Liver (tissue), 9 donors: ENCODE results near the gene SMG6. TPM values are rescaled to one million over a fixed set of nuclear protein-coding genes. Genes with fewer than 3 reads are reported as not detected.

ENCODE experiments used
- DNase-seq: peaks from one replicate; pipeline ENCODE4 v3.0.0-alpha.2; 2017; ENCODE audit warnings: low spot score
- H3K27ac ChIP-seq, 2 donors: one replicate each; pipeline ENCODE4 v1.7.0; 2013; ENCODE audit warnings: inconsistent platforms in 2 of 2, low read length in 2 of 2, control low read depth in 1 of 2, low read depth in 1 of 2, mild to moderate bottlenecking in 1 of 2
- H3K27me3 ChIP-seq, 4 donors: one replicate each; pipeline versions ENCODE4 v1.6.1 to v1.7.0; 2013; ENCODE audit warnings: low read length in 3 of 4, inconsistent platforms in 1 of 4, mild to moderate bottlenecking in 1 of 4, moderate library complexity in 1 of 4; ENCODE audit not compliant: control insufficient read depth in 4 of 4, insufficient read depth in 4 of 4
- H3K36me3 ChIP-seq, 4 donors: one replicate each; pipeline versions ENCODE4 v1.6.1 to v1.7.0; 2013; ENCODE audit warnings: low read length in 3 of 4, mild to moderate bottlenecking in 3 of 4, low read depth in 1 of 4, moderate library complexity in 1 of 4; ENCODE audit not compliant: control insufficient read depth in 4 of 4, insufficient read depth in 3 of 4
- H3K4me1 ChIP-seq, 4 donors: one replicate each; pipeline versions ENCODE4 v1.6.1 to v1.7.0; 2013; ENCODE audit warnings: low read length in 3 of 4, mild to moderate bottlenecking in 3 of 4, moderate library complexity in 1 of 4; ENCODE audit not compliant: control insufficient read depth in 4 of 4, insufficient read depth in 4 of 4
- H3K4me3 ChIP-seq, 3 donors: one replicate each; pipeline versions ENCODE4 v1.6.1 to v1.7.0; 2013; ENCODE audit warnings: low read length in 3 of 3, control low read depth in 1 of 3, low read depth in 1 of 3, mild to moderate bottlenecking in 1 of 3
- H3K9ac ChIP-seq, 2 donors: one replicate each; pipeline ENCODE4 v1.7.0; 2013; ENCODE audit warnings: low read length in 2 of 2, mild to moderate bottlenecking in 2 of 2, moderate library complexity in 2 of 2, control low read depth in 1 of 2, low read depth in 1 of 2
- H3K9me3 ChIP-seq, 4 donors: one replicate each; pipeline versions ENCODE4 v1.6.1 to v1.7.0; 2013; ENCODE audit warnings: low read length in 3 of 4; ENCODE audit not compliant: control insufficient read depth in 4 of 4
- EGR1 ChIP-seq, 2 donors: IDR thresholded peaks; 2 replicates each; pipeline ENCODE4 v1.6.1; 2016 to 2018; ENCODE audit warnings: antibody characterized with exemption in 2 of 2, low read depth in 2 of 2
- FOXA1 ChIP-seq: IDR thresholded peaks from 2 replicates; pipeline ENCODE4 v1.6.1; 2016; ENCODE audit warnings: antibody characterized with exemption
- FOXA2 ChIP-seq: IDR thresholded peaks from 2 replicates; pipeline ENCODE4 v1.6.1; 2016; ENCODE audit warnings: antibody characterized with exemption
- GABPA ChIP-seq, 2 donors: IDR thresholded peaks in 1 of 2; conservative IDR thresholded peaks in 1 of 2; 2 replicates each; pipeline ENCODE4 v1.6.1; 2016; ENCODE audit warnings: antibody characterized with exemption in 2 of 2, mild to moderate bottlenecking in 1 of 2, moderate library complexity in 1 of 2
- HNF4A ChIP-seq, 2 donors: conservative IDR thresholded peaks; 2 replicates each; pipeline ENCODE4 v1.6.1; 2016; ENCODE audit warnings: antibody characterized with exemption in 2 of 2, mild to moderate bottlenecking in 2 of 2
- HNF4G ChIP-seq: IDR thresholded peaks from 2 replicates; pipeline ENCODE4 v1.6.1; 2016; ENCODE audit warnings: antibody characterized with exemption
- JUND ChIP-seq, 2 donors: IDR thresholded peaks; 2 replicates each; pipeline ENCODE4 v1.6.1; 2016; ENCODE audit warnings: antibody characterized with exemption in 2 of 2
- NR2F2 ChIP-seq: IDR thresholded peaks from 2 replicates; pipeline ENCODE4 v1.6.1; 2016; ENCODE audit warnings: antibody characterized with exemption
- RAD21 ChIP-seq, 2 donors: IDR thresholded peaks; 2 replicates each; pipeline ENCODE4 v1.6.1; 2016; ENCODE audit warnings: antibody characterized with exemption in 2 of 2, mild to moderate bottlenecking in 2 of 2
- SP1 ChIP-seq: IDR thresholded peaks from 2 replicates; pipeline ENCODE4 v1.6.1; 2018; ENCODE audit warnings: antibody characterized with exemption, mild to moderate bottlenecking
- TAF1 ChIP-seq: conservative IDR thresholded peaks from 2 replicates; pipeline ENCODE4 v1.6.1; 2016; ENCODE audit warnings: antibody characterized with exemption, mild to moderate bottlenecking
- YY1 ChIP-seq: IDR thresholded peaks from 2 replicates; pipeline ENCODE4 v1.6.1; 2016; ENCODE audit warnings: antibody characterized with exemption, mild to moderate bottlenecking
- WGBS: extraction: QIAGEN DNeasy Blood & Tissue Kit; methylation state at CpG from one replicate; pipeline ENCODE4 v1.1.7; 2013; 5-methylcytosine and 5-hydroxymethylcytosine counted together
- polyA plus RNA-seq, 2 donors: library from polyadenylated mRNA; stranded (reverse) in 1 of 2; unstranded in 1 of 2; fragments of 200-250 nt in 1 of 2; fragments of >200 nt in 1 of 2; fragmentation: Nextera tagmentation in 1 of 2; extraction: Ambion mirVana in 1 of 2; gene quantifications; one replicate each; pipeline versions ENCODE4 v1.2.1 to v1.2.3, GENCODE V29; 2013 to 2015
- total RNA-seq, 2 donors: library from RNA; depleted of rRNA; stranded (reverse); fragments of >200 nt; gene quantifications; one replicate each; pipeline ENCODE4 v1.2.3, GENCODE V29; 2014
- TF ChIP-seq, protein P1 (sequence below): IDR thresholded peaks from 2 replicates; pipeline ENCODE4 v1.6.1; 2016; ENCODE audit warnings: antibody characterized with exemption
- TF ChIP-seq, protein P2 (sequence below): IDR thresholded peaks from 2 replicates; pipeline ENCODE4 v1.6.1; 2016; ENCODE audit warnings: antibody characterized with exemption
- donor health status: healthy.
- donor health status: healthy.
- donor health status: healthy.
- donor health status: healthy.
- donor health status: healthy.

The SMG6 gene
- total and polyA plus RNA-seq, 4 donors, result 4.9 to 12.0 (median 8.2) TPM

DNA sequence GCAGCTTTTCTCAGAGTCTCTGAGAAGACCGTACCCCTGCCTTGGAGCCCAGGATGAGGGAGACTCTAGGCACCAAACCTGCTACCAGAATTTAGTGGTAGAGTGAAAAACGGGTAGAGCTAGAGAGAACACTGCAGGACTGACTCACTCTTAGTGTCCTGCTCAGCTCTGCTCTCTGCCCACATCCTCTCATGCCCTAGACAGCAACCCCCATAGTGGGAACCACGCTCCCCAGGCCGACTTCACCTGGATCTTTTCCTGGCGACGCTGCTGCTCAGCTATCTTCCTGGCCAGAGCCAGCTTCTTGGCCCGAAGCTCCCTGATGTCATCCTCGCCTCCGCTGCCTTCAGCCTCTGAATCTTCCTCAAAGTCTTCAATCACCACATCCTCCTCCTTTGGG lies 222.0 kb downstream of the SMG6 start:
- H3K9ac ChIP-seq, result no peak overlapping the region
- no peak overlapping the region for H3K27ac ChIP-seq
- no peaks in the 10 kb centered on the region for H3K27me3 ChIP-seq
- no peak for DNase-seq
- 87% methylated on average over 9 of the region's 9 CpGs for WGBS
- peaks cover 0 to 11% (median 5%) of the 10 kb centered on the region in 4 donors for H3K4me1 ChIP-seq
- H3K36me3 ChIP-seq, result peaks cover 3 to 13% (median 10%) of the 10 kb centered on the region in 4 donors
- H3K4me3 ChIP-seq, result no peak overlapping the region
- no peaks in the 10 kb centered on the region for H3K9me3 ChIP-seq
- TF ChIP-seq EGR1 (IDR thresholded peaks at IDR 0.05; ENCODE audit: low read depth in 2 of 2), result no peak
- TF ChIP-seq HNF4A (conservative IDR thresholded peaks at IDR 0.05), result no peak
- TF ChIP-seq, protein P1, sequence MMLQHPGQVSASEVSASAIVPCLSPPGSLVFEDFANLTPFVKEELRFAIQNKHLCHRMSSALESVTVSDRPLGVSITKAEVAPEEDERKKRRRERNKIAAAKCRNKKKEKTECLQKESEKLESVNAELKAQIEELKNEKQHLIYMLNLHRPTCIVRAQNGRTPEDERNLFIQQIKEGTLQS, result no peak
- TF ChIP-seq SP1, result no peak
- TF ChIP-seq FOXA2, result no peak
- no peak for TF ChIP-seq FOXA1
- TF ChIP-seq, protein P2, sequence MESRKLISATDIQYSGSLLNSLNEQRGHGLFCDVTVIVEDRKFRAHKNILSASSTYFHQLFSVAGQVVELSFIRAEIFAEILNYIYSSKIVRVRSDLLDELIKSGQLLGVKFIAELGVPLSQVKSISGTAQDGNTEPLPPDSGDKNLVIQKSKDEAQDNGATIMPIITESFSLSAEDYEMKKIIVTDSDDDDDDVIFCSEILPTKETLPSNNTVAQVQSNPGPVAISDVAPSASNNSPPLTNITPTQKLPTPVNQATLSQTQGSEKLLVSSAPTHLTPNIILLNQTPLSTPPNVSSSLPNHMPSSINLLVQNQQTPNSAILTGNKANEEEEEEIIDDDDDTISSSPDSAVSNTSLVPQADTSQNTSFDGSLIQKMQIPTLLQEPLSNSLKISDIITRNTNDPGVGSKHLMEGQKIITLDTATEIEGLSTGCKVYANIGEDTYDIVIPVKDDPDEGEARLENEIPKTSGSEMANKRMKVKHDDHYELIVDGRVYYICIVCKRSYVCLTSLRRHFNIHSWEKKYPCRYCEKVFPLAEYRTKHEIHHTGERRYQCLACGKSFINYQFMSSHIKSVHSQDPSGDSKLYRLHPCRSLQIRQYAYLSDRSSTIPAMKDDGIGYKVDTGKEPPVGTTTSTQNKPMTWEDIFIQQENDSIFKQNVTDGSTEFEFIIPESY, result no peak
- TF ChIP-seq HNF4G, result no peak
- no peak for TF ChIP-seq NR2F2
- no peak for TF ChIP-seq RAD21 (IDR thresholded peaks at IDR 0.05)
- TF ChIP-seq GABPA (IDR thresholded peaks at IDR 0.05 in 1 of 2, conservative IDR thresholded peaks at IDR 0.05 in 1 of 2), result no peak
- TF ChIP-seq TAF1, result no peak
- TF ChIP-seq JUND (IDR thresholded peaks at IDR 0.05), result no peak
- no peak for TF ChIP-seq YY1

GRCh38 chr17:2077040-2077439 lies 226.5 kb downstream of the SMG6 start:
- 95% methylated on average over 8 of the region's 8 CpGs for WGBS
- Histone ChIP-seq H3K27ac (no peak overlapping the region), H3K9ac (no peak overlapping the region), H3K36me3 (peaks cover 3 to 13% (median 10%) of the 10 kb centered on the region in 4 donors), H3K9me3 (no peaks in the 10 kb centered on the region), H3K27me3 (no peaks in the 10 kb centered on the region), H3K4me1 (no peaks in the 10 kb centered on the region), H3K4me3 (no peak overlapping the region)
- TF ChIP-seq, protein P2, result no peak
- no peak for TF ChIP-seq HNF4A (conservative IDR thresholded peaks at IDR 0.05)
- no peak for TF ChIP-seq FOXA1
- no peak for TF ChIP-seq YY1
- TF ChIP-seq HNF4G, result no peak
- TF ChIP-seq NR2F2, result no peak
- TF ChIP-seq JUND (IDR thresholded peaks at IDR 0.05), result no peak
- TF ChIP-seq TAF1, result no peak
- TF ChIP-seq FOXA2, result no peak
- TF ChIP-seq RAD21 (IDR thresholded peaks at IDR 0.05), result no peak
- no peak for DNase-seq
